ENCODE measurements around the gene COG3.

COG3 gene

GRCh38 chr13:45496942-45497341, 32.2 kb downstream of the COG3 start:
- DNase-seq (ENCODE audit: low spot score), result no peak
- no peak overlapping the region for H3K27ac ChIP-seq
- no peak for TF ChIP-seq CTCF (IDR thresholded peaks at IDR 0.05)
- no peak overlapping the region for H3K4me3 ChIP-seq

- Histone ChIP-seq H3K27ac (no peak overlapping the region), H3K4me3 (no peak overlapping the region)
- DNase-seq (ENCODE audit: low spot score), result no peak
- TF ChIP-seq CTCF (IDR thresholded peaks at IDR 0.05), result no peak
Observed at GRCh38 chr13:45500492-45501174, 35.9 kb downstream of the COG3 start.

- no peak overlapping the region for H3K27ac ChIP-seq
- no peak for TF ChIP-seq CTCF (IDR thresholded peaks at IDR 0.05)
- no peak for DNase-seq (ENCODE audit: low spot score)
Observed at GRCh38 chr13:45501175-45501526, 36.4 kb downstream of the COG3 start.

GRCh38 chr13:45503658-45504057, 38.9 kb downstream of the COG3 start:
- no peak for DNase-seq (ENCODE audit: low spot score)
- TF ChIP-seq CTCF (IDR thresholded peaks at IDR 0.05), result no peak
- H3K27ac ChIP-seq, result no peak overlapping the region
- no peak overlapping the region for H3K4me3 ChIP-seq

More at GRCh38 chr13:45501175-45501526, 36.4 kb downstream of the COG3 start:
- no peak overlapping the region for H3K4me3 ChIP-seq

GRCh38 chr13:45506811-45507210, 42.1 kb downstream of the COG3 start:
- H3K27ac ChIP-seq, result no peak overlapping the region
- no peak overlapping the region for H3K4me3 ChIP-seq
- DNase-seq (ENCODE audit: low spot score), result no peak
- TF ChIP-seq CTCF (IDR thresholded peaks at IDR 0.05), result no peak

GRCh38 chr13:45508776-45509175, 44.0 kb downstream of the COG3 start:
- DNase-seq (ENCODE audit: low spot score), result no peak
- no peak overlapping the region for H3K27ac ChIP-seq
- no peak for TF ChIP-seq CTCF (IDR thresholded peaks at IDR 0.05)
- H3K4me3 ChIP-seq, result no peak overlapping the region

GRCh38 chr13:45510672-45511071, 45.9 kb downstream of the COG3 start:
- H3K4me3 ChIP-seq, result no peak overlapping the region
- DNase-seq (ENCODE audit: low spot score), result no peak
- no peak overlapping the region for H3K27ac ChIP-seq
- TF ChIP-seq CTCF (IDR thresholded peaks at IDR 0.05), result no peak
